Muscle layer of colon (tissue), 2 donors: Measurements from ENCODE around the gene KDM4C.

Source experiments
- H3K27ac ChIP-seq: one replicate; pipeline ENCODE4 v1.7.0; 2013; ENCODE audit warnings: low read depth, mild to moderate bottlenecking, low read length, moderate library complexity
- H3K27me3 ChIP-seq, 2 donors: one replicate each; pipeline ENCODE4 v1.7.0; 2013; ENCODE audit warnings: low read length in 2 of 2, mild to moderate bottlenecking in 2 of 2; ENCODE audit not compliant: insufficient read depth in 2 of 2, control insufficient read depth in 1 of 2
- H3K36me3 ChIP-seq: one replicate; pipeline ENCODE4 v1.7.0; 2013; ENCODE audit warnings: mild to moderate bottlenecking, low read length; ENCODE audit not compliant: insufficient read depth
- H3K4me1 ChIP-seq: one replicate; pipeline ENCODE4 v1.7.0; 2013; ENCODE audit warnings: mild to moderate bottlenecking, low read length; ENCODE audit not compliant: insufficient read depth
- H3K4me3 ChIP-seq, 2 donors: one replicate each; pipeline ENCODE4 v1.7.0; 2013; ENCODE audit warnings: low read length in 2 of 2, low read depth in 1 of 2, mild to moderate bottlenecking in 1 of 2, moderate library complexity in 1 of 2
- H3K9ac ChIP-seq: one replicate; pipeline ENCODE4 v1.7.0; 2013; ENCODE audit warnings: low read length
- H3K9me3 ChIP-seq: one replicate; pipeline ENCODE4 v1.7.0; 2013; ENCODE audit warnings: mild to moderate bottlenecking, low read length
- donor health status: abdominal sarcoma.
- donor health status: Adenocarcinoma of cecum.

The KDM4C gene

DNA sequence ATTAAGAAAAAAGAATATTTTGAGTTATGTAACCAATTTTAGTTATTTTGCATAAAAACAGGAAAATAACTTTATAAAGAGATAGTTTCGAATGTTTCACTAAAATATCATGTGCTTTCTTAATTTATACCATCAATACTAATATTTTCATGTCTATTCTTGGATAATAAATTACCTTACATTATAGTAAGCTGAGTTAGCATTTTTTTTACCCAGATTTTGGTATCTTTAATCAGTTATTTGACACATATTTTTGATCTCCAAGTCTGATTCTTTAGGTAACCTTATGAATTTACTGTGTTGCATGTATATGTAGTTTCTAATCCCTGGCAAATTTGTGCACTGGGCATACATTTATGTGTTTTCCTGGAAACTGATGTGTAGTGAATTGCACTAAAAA, 138.0 kb downstream of the KDM4C start:
- Histone ChIP-seq H3K9ac (no peak overlapping the region), H3K4me1 (no peaks in the 10 kb centered on the region), H3K27me3 (no peaks in the 10 kb centered on the region), H3K27ac (no peak overlapping the region), H3K9me3 (no peaks in the 10 kb centered on the region), H3K4me3 (no peak overlapping the region), H3K36me3 (peaks cover 15% of the 10 kb centered on the region)

DNA sequence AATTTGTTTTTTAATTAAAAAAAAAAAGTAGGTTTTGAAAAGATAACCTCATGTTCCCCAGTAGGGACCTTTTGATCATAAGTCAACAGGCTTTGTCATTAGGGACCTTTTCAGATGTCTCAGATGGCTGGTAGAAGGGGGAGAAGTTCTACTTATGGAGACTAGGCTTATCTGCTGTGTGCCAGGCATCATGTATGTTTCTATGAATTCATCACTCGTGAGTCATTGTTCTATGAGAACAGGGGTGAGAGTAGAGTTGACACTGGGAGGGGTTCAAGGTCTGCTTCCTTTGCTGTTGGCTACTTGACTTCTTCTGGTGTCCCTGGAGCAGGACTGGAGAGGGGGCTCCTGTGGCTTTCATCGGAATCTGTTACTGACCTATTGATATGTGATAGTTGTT, 138.8 kb downstream of the KDM4C start:
- no peak overlapping the region for H3K27ac ChIP-seq
- H3K9me3 ChIP-seq: no peaks in the 10 kb centered on the region
- no peaks in the 10 kb centered on the region for H3K27me3 ChIP-seq
- no peak overlapping the region for H3K9ac ChIP-seq
- no peak overlapping the region for H3K4me3 ChIP-seq
- peaks cover 15% of the 10 kb centered on the region for H3K36me3 ChIP-seq
- no peaks in the 10 kb centered on the region for H3K4me1 ChIP-seq

DNA sequence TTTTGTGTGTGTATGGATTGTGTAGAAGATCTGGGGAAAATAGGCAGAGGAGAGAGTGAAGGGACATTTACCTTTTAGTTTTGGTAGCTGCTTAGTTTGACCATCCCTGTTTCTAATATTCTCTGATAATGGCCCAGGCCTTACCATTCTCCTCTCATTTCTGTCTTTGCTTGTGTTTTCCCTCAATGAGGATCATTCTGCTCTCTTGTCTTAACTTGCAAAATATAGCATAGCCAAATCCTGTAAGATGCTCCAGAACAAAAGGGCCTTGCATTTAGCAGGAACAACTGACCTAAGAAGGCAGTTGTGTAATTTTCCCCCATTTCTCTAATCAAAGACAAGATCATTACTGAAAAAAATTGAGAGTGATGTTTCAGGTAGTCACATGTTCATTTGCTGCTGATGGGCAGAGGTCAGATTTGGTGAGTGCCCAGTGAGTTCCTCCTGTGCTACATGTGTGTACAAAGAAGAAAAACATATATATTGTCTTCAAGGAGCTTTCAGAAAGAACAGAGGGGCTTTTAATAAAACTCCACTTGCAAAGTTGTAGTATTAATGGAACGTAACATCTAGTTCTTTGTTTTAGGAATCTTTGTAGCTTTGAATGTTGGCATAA, 139.5 kb downstream of the KDM4C start:
- H3K9ac ChIP-seq: no peak overlapping the region

DNA sequence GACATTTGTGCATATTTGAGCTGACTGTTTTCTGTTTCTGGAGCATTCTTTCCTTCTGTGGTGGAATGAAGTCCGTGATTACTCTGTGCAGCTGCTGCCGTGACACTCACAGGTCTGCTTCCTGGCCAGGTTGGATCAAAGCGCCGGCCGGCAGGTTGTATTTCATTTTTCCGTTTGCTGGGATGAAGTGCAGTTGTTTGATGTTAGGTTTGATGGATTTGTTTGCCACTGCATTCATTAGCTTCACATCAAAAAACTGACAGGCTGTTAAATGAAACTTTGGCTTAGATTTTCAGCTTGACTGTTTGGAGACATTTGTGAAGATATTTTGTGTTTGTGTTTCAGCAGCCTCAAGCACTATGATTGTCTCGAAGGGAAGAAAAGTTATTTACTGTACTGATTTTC, 140.1 kb downstream of the KDM4C start:
- no peak overlapping the region for H3K4me3 ChIP-seq
- H3K36me3 ChIP-seq: peaks cover 15% of the 10 kb centered on the region
- no peak overlapping the region for H3K27ac ChIP-seq
- H3K4me1 ChIP-seq: no peaks in the 10 kb centered on the region
- H3K27me3 ChIP-seq: no peaks in the 10 kb centered on the region
- no peak overlapping the region for H3K9ac ChIP-seq
- H3K9me3 ChIP-seq: no peaks in the 10 kb centered on the region

More for the DNA sequence above, 139.5 kb downstream of the KDM4C start:
- Histone ChIP-seq H3K27ac (no peak overlapping the region), H3K4me1 (no peaks in the 10 kb centered on the region), H3K9me3 (no peaks in the 10 kb centered on the region), H3K4me3 (no peak overlapping the region), H3K27me3 (no peaks in the 10 kb centered on the region), H3K36me3 (peaks cover 15% of the 10 kb centered on the region)

- no peak overlapping the region for H3K9ac ChIP-seq
- no peaks in the 10 kb centered on the region for H3K27me3 ChIP-seq
- H3K4me1 ChIP-seq: no peaks in the 10 kb centered on the region
- peaks cover 3% of the 10 kb centered on the region for H3K36me3 ChIP-seq
- H3K27ac ChIP-seq: no peak overlapping the region
- H3K9me3 ChIP-seq: no peaks in the 10 kb centered on the region
- no peak overlapping the region for H3K4me3 ChIP-seq
Measured at GRCh38 chr9:6899274-6899673, 141.5 kb downstream of the KDM4C start.

DNA sequence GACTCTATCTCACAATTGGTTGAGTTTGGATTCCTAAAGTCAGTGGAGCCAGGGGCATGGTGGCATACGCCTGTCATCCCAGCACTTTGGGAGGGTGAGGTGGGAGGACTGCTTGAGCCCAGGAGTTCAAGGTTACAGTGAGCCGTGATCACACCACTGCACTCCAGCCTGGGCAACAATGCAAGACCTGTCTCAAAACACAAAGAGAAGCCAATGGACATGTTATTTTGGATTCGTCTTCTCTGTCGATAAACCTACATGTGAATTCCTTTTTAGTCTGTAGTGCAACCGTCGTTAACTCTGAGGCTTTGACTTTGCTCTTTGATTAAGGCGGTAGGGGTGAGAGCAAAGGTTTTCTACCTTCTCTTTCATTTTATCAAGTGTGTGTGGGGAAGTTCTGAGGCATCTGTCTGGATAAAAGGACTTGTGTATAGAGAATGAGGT, 142.7 kb downstream of the KDM4C start:
- Histone ChIP-seq H3K9me3 (no peaks in the 10 kb centered on the region), H3K4me3 (no peak overlapping the region), H3K4me1 (no peaks in the 10 kb centered on the region), H3K9ac (no peak overlapping the region), H3K27ac (no peak overlapping the region), H3K36me3 (no peaks in the 10 kb centered on the region), H3K27me3 (no peaks in the 10 kb centered on the region)

- Histone ChIP-seq H3K4me3 (no peak overlapping the region), H3K9me3 (no peaks in the 10 kb centered on the region), H3K4me1 (no peaks in the 10 kb centered on the region), H3K9ac (no peak overlapping the region), H3K27ac (no peak overlapping the region), H3K27me3 (no peaks in the 10 kb centered on the region), H3K36me3 (no peaks in the 10 kb centered on the region)
Measured at GRCh38 chr9:6901180-6901579, 143.4 kb downstream of the KDM4C start.

GRCh38 chr9:6902423-6902822, 144.7 kb downstream of the KDM4C start:
- Histone ChIP-seq H3K9ac (no peak overlapping the region), H3K4me3 (no peak overlapping the region), H3K27me3 (no peaks in the 10 kb centered on the region), H3K9me3 (no peaks in the 10 kb centered on the region), H3K36me3 (no peaks in the 10 kb centered on the region), H3K27ac (no peak overlapping the region), H3K4me1 (no peaks in the 10 kb centered on the region)

DNA sequence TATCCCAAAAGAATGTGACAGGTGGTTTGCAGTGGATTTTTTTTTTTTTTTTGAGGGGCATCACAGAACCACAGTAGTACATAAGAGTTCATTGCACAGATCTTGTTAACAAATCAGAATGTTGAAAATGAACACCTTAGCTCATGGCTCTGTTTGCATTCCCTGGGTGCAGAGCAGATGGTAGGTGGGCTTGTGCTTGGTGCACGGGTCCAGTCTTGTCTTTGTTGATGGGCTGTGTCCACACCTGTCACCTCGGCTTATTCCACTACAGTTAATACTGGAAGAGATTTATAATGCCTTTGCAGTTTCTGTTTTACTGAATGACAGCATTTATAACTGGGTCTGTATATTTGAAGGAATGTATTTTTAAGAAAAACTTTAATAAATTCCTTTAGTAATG, 146.6 kb downstream of the KDM4C start:
- H3K36me3 ChIP-seq: no peaks in the 10 kb centered on the region
- H3K4me3 ChIP-seq: no peak overlapping the region
- H3K9me3 ChIP-seq: no peaks in the 10 kb centered on the region
- no peak overlapping the region for H3K9ac ChIP-seq
- no peak overlapping the region for H3K27ac ChIP-seq
- H3K4me1 ChIP-seq: no peaks in the 10 kb centered on the region
- no peaks in the 10 kb centered on the region for H3K27me3 ChIP-seq

GRCh38 chr9:6905850-6906375, 148.1 kb downstream of the KDM4C start:
- no peaks in the 10 kb centered on the region for H3K27me3 ChIP-seq
- H3K4me1 ChIP-seq: no peaks in the 10 kb centered on the region
- no peak overlapping the region for H3K9ac ChIP-seq
- no peaks in the 10 kb centered on the region for H3K36me3 ChIP-seq
- no peak overlapping the region for H3K4me3 ChIP-seq
- no peaks in the 10 kb centered on the region for H3K9me3 ChIP-seq
- H3K27ac ChIP-seq: no peak overlapping the region

GRCh38 chr9:6907772-6908381, 150.1 kb downstream of the KDM4C start:
- no peaks in the 10 kb centered on the region for H3K27me3 ChIP-seq
- no peak overlapping the region for H3K9ac ChIP-seq
- H3K27ac ChIP-seq: no peak overlapping the region
- H3K9me3 ChIP-seq: no peaks in the 10 kb centered on the region
- no peak overlapping the region for H3K4me3 ChIP-seq
- H3K4me1 ChIP-seq: no peaks in the 10 kb centered on the region
- no peaks in the 10 kb centered on the region for H3K36me3 ChIP-seq

DNA sequence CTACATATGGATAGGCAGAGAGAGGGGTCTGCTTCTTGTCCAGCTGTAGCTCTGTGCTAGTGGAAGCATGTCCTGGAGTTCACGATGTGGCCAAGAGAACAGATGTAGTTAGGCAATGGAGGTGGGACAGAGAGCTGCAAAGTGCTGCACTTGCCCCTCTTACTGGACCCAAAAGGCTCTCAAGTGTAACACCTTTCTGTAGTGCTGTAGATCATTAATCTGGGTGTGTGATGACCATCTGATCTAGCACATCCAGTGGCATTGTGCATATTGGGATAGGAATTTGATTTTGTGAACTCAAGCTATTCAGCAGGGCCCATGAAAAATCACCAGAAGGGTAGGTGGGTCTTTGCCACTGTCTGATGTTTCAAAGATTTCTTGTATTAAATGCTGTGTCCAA, 151.4 kb downstream of the KDM4C start:
- Histone ChIP-seq H3K9ac (no peak overlapping the region), H3K27ac (no peak overlapping the region), H3K36me3 (no peaks in the 10 kb centered on the region), H3K27me3 (no peaks in the 10 kb centered on the region), H3K4me3 (no peak overlapping the region), H3K4me1 (no peaks in the 10 kb centered on the region), H3K9me3 (no peaks in the 10 kb centered on the region)
